Measurements from ENCODE around the gene GDPGP1. TPM values are rescaled to one million over a fixed set of nuclear protein-coding genes. Genes with fewer than 3 reads are reported as not detected.

GDPGP1 gene
- total and polyA plus RNA-seq, 2 donors (not counting 1 experiment from before 2014, with no cell fraction given) = 9.3 to 10.4 TPM

DNA sequence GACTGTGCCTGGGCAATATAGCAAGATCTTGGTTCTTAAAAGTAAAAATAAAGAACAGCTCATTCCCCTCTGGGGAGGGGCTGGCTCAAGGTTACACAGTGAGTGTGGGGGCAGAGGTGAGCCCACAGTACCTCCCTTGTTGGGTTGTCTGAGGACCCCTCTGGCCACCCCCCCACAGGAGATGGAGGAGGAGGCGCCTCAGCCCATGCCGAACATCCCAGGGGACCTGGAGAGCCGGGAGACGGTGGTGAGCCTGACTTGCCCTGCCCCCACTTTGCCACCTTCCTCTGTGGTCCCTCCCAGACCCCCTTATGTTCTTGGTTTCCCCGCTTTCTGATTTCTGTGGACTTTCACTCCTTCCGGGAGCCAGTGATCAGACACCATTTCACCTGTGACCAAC, 60.1 kb downstream of the GDPGP1 start:
- peaks cover 0 to 5% (median 0%) of the 10 kb centered on the region in 3 donors for H3K9me3 ChIP-seq (ENCODE audit: control extremely low read depth in 1 of 3, control insufficient read depth in 2 of 3, insufficient read depth in 1 of 3, low read length in 2 of 3)
- WGBS (ENCODE audit: insufficient coverage) = 88% methylated on average over 6 of the region's 6 CpGs
- TF ChIP-seq EZH2 (IDR thresholded peaks at IDR 0.05; ENCODE audit: borderline replicate concordance, insufficient read depth, low read depth, low read length, poor library complexity, severe bottlenecking) = no peak
- TF ChIP-seq, protein P1, sequence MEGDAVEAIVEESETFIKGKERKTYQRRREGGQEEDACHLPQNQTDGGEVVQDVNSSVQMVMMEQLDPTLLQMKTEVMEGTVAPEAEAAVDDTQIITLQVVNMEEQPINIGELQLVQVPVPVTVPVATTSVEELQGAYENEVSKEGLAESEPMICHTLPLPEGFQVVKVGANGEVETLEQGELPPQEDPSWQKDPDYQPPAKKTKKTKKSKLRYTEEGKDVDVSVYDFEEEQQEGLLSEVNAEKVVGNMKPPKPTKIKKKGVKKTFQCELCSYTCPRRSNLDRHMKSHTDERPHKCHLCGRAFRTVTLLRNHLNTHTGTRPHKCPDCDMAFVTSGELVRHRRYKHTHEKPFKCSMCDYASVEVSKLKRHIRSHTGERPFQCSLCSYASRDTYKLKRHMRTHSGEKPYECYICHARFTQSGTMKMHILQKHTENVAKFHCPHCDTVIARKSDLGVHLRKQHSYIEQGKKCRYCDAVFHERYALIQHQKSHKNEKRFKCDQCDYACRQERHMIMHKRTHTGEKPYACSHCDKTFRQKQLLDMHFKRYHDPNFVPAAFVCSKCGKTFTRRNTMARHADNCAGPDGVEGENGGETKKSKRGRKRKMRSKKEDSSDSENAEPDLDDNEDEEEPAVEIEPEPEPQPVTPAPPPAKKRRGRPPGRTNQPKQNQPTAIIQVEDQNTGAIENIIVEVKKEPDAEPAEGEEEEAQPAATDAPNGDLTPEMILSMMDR (IDR thresholded peaks at IDR 0.05) = no peak
- DNase-seq = no peak
- Mint-ChIP-seq H3K27me3 (no peaks in the 10 kb centered on the region), H3K4me1 (peaks cover 9% of the 10 kb centered on the region), H3K27ac (no peak overlapping the region), H3K9me3 (ENCODE audit: insufficient read depth) (no peaks in the 10 kb centered on the region), H3K4me3 (no peak overlapping the region)
- H3K4me2 ChIP-seq (replicated peaks; ENCODE audit: low read depth, low read length, poor library complexity, severe bottlenecking) = no peak overlapping the region
- intact Hi-C loops (cut with micrococcal nuclease) = no loop called here
- ChIA-PET POLR2A (no interaction called here), CTCF (interaction anchor here (1.0 to 1.7 kb wide), 9 partner anchors 10 to 978 kb away, joined by 3 to 9 read pairs (median 3); partner anchors contain the start of gene IDH2)
- no peak for ATAC-seq (ENCODE audit: low read depth)
- H2AFZ ChIP-seq (ENCODE audit: insufficient read depth, low read depth, low read length, poor library complexity, severe bottlenecking) = no peak overlapping the region
- H4K20me1 ChIP-seq (ENCODE audit: control insufficient read depth, insufficient read depth, low read length, poor library complexity, severe bottlenecking) = no peaks in the 10 kb centered on the region
- H3K4me3 ChIP-seq (ENCODE audit: control extremely low read depth in 1 of 5, extremely low read depth in 1 of 5, insufficient read depth in 1 of 5, low read depth in 2 of 5, low read length in 4 of 5) = no peak overlapping the region
- no peaks in the 10 kb centered on the region for H3K27me3 ChIP-seq (replicated peaks in 1 of 4; ENCODE audit: control extremely low read depth in 1 of 4, control insufficient read depth in 3 of 4, insufficient read depth in 4 of 4, low read length in 3 of 4)
- H3K79me2 ChIP-seq (ENCODE audit: control insufficient read depth, insufficient read depth, low read length) = no peaks in the 10 kb centered on the region
- peaks cover 0 to 7% of the 10 kb centered on the region in 2 donors for H3K4me1 ChIP-seq (ENCODE audit: control insufficient read depth in 2 of 2, insufficient read depth in 2 of 2, low read length in 2 of 2)
- no peak overlapping the region for H3K27ac ChIP-seq (ENCODE audit: low read length in 2 of 2)
- no peak overlapping the region for H3K9ac ChIP-seq (ENCODE audit: low read length)
- no peaks in the 10 kb centered on the region for H3K36me3 ChIP-seq (replicated peaks in 1 of 2; ENCODE audit: control extremely low read depth in 1 of 2, control insufficient read depth in 1 of 2, extremely low read depth in 1 of 2, insufficient read depth in 2 of 2, low read length in 1 of 2)

DNA sequence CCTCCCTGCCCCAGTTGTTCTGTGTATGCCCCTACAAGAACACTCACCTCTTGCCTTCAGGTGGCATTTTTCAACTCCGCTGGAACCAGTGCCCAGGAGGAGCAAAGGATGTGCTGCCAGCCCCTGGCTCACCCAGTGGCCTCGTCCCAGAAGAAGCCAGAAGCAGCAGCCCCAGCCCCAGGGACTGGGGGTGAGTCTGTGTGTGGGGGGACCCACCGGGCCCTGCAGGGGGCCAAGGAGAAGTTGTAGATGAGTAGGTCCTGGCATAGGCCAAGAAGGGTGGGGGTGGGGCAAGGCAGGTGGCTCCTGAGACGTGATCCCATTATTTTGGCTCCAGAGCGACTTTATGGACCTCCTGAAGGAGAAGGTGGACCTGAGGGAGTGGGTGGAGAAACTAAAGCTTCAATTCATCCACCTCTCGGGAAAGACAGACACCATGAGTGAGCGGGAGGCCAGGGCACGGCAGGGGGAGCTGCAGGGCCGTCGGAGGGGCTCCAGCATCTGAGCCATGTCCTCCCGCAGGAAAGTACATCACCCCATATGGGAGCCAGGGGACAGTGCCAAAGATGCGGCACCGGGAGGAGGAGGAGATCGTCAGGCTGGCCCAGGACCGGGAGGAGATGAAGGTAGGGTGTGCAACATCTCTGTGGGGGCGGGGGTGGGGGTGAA, 60.7 kb downstream of the GDPGP1 start:
- no peak overlapping the region for H3K4me3 Mint-ChIP-seq
- Histone ChIP-seq H3K79me2 (ENCODE audit: control insufficient read depth, insufficient read depth, low read length) (no peaks in the 10 kb centered on the region), H4K20me1 (ENCODE audit: control insufficient read depth, insufficient read depth, low read length, poor library complexity, severe bottlenecking) (no peaks in the 10 kb centered on the region), H3K27me3 (replicated peaks in 1 of 4; ENCODE audit: control extremely low read depth in 1 of 4, control insufficient read depth in 3 of 4, insufficient read depth in 4 of 4, low read length in 3 of 4) (no peaks in the 10 kb centered on the region), H2AFZ (ENCODE audit: insufficient read depth, low read depth, low read length, poor library complexity, severe bottlenecking) (no peak overlapping the region), H3K27ac (ENCODE audit: low read length in 2 of 2) (no peak overlapping the region), H3K4me3 (ENCODE audit: control extremely low read depth in 1 of 5, extremely low read depth in 1 of 5, insufficient read depth in 1 of 5, low read depth in 2 of 5, low read length in 4 of 5) (no peak overlapping the region), H3K4me2 (replicated peaks; ENCODE audit: low read depth, low read length, poor library complexity, severe bottlenecking) (no peak overlapping the region), H3K9ac (ENCODE audit: low read length) (no peak overlapping the region), H3K4me1 (ENCODE audit: control insufficient read depth in 2 of 2, insufficient read depth in 2 of 2, low read length in 2 of 2) (peaks cover 0 to 7% of the 10 kb centered on the region in 2 donors), H3K9me3 (ENCODE audit: control extremely low read depth in 1 of 3, control insufficient read depth in 2 of 3, insufficient read depth in 1 of 3, low read length in 2 of 3) (peaks cover 0 to 5% (median 0%) of the 10 kb centered on the region in 3 donors), H3K36me3 (replicated peaks in 1 of 2; ENCODE audit: control extremely low read depth in 1 of 2, control insufficient read depth in 1 of 2, extremely low read depth in 1 of 2, insufficient read depth in 2 of 2, low read length in 1 of 2) (no peaks in the 10 kb centered on the region)
- ATAC-seq (ENCODE audit: low read depth) = no peak
- no peaks in the 10 kb centered on the region for H3K9me3 Mint-ChIP-seq (ENCODE audit: insufficient read depth)
- ChIA-PET CTCF (interaction anchor here (1.0 to 1.7 kb wide), 3 partner anchors 9 to 192 kb away, joined by 3 to 5 read pairs (median 3); partner anchors contain the start of gene IDH2), POLR2A (no interaction called here)
- intact Hi-C loops (cut with micrococcal nuclease) = no loop called here
- DNase-seq = no peak
- H3K27ac Mint-ChIP-seq = no peak overlapping the region
- H3K4me1 Mint-ChIP-seq = peaks cover 9% of the 10 kb centered on the region
- no peaks in the 10 kb centered on the region for H3K27me3 Mint-ChIP-seq
- TF ChIP-seq, protein P1 (IDR thresholded peaks at IDR 0.05) = no peak
- TF ChIP-seq EZH2 (IDR thresholded peaks at IDR 0.05; ENCODE audit: borderline replicate concordance, insufficient read depth, low read depth, low read length, poor library complexity, severe bottlenecking) = no peak
- WGBS (ENCODE audit: insufficient coverage) = 90% methylated on average over 15 of the region's 16 CpGs
